ENCODE measurements around the gene CYBC1. TPM values are rescaled to one million over a fixed set of nuclear protein-coding genes. Genes with fewer than 3 reads are reported as not detected.

Gene CYBC1
- total and polyA plus RNA-seq, 2 of the 8 experiments (the other 6 are each of a cell fraction or from before 2014, with no cell fraction given): 74.6 to 81.4 TPM

GRCh38 chr17:82463391-82463790 lies 12.8 kb upstream of the CYBC1 start (continued):
- TF ChIP-seq, protein P1, sequence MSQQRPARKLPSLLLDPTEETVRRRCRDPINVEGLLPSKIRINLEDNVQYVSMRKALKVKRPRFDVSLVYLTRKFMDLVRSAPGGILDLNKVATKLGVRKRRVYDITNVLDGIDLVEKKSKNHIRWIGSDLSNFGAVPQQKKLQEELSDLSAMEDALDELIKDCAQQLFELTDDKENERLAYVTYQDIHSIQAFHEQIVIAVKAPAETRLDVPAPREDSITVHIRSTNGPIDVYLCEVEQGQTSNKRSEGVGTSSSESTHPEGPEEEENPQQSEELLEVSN (IDR thresholded peaks at IDR 0.05): no peak
- TF ChIP-seq PHF8 (conservative IDR thresholded peaks at IDR 0.05; ENCODE audit: low read depth, low read length) (no peak), RFX5 (IDR thresholded peaks at IDR 0.05; ENCODE audit: borderline replicate concordance, low read depth, low read length) (no peak), ATF2 (IDR thresholded peaks at IDR 0.05; ENCODE audit: low read length) (no peak)

Data from H1 (cell line).